Stimulated activated CD4-positive, alpha-beta T cell treated with anti-CD3 and anti-CD28 coated beads, Interleukin-1b, Interleukin-23, amount 100 ng/mL, for 1 hour (primary cell): ENCODE data around the gene CAV3.
"Not testable (repeated sequence)": the region's sequence is repeated elsewhere in the genome, so short reads cannot be mapped to it uniquely, and the experiment has no call there.

Experiments used
- DNase-seq, 2 donors: peaks; one replicate each; pipeline ENCODE4 v3.0.0-alpha.2; 2020; ENCODE audit warnings: low read depth in 2 of 2

Gene CAV3

GRCh38 chr3:8733332-8734094 lies at the start of gene CAV3:
Gene CAV3 (plus strand): TSS chr3:8733802. CDS start chr3:8733877, 75 bp downstream.
- no peak for DNase-seq

GRCh38 chr3:8684992-8685391 lies 48.6 kb upstream of the CAV3 start:
- DNase-seq, result not testable (repeated sequence)

- DNase-seq, result not testable (repeated sequence)
Measured at GRCh38 chr3:8691295-8691694, 42.3 kb upstream of the CAV3 start.

GRCh38 chr3:8702560-8702959 lies 31.0 kb upstream of the CAV3 start:
- DNase-seq, result no peak

GRCh38 chr3:8705575-8705974 lies 28.0 kb upstream of the CAV3 start:
- DNase-seq, result no peak

GRCh38 chr3:8709287-8709686 lies 24.3 kb upstream of the CAV3 start:
- DNase-seq, result no peak

GRCh38 chr3:8709801-8710507 lies 23.6 kb upstream of the CAV3 start:
- DNase-seq, result no peak

GRCh38 chr3:8712045-8712907 lies 21.3 kb upstream of the CAV3 start:
- no peak for DNase-seq

- DNase-seq, result no peak
Measured at GRCh38 chr3:8712908-8713255, 20.7 kb upstream of the CAV3 start.

GRCh38 chr3:8713901-8714759 lies 19.5 kb upstream of the CAV3 start:
- no peak for DNase-seq

- not testable (repeated sequence) for DNase-seq
Measured at GRCh38 chr3:8715757-8716156, 17.8 kb upstream of the CAV3 start.

GRCh38 chr3:8722808-8723207 lies 10.8 kb upstream of the CAV3 start:
- no peak for DNase-seq

GRCh38 chr3:8723612-8724011 lies 10.0 kb upstream of the CAV3 start:
- DNase-seq, result no peak

- no peak for DNase-seq
Measured at GRCh38 chr3:8724108-8724752, 9.4 kb upstream of the CAV3 start.

GRCh38 chr3:8727605-8728512 lies 5.7 kb upstream of the CAV3 start:
- no peak for DNase-seq

GRCh38 chr3:8729479-8729878 lies 4.1 kb upstream of the CAV3 start:
- no peak for DNase-seq

GRCh38 chr3:8730656-8731055 lies 2.9 kb upstream of the CAV3 start:
- DNase-seq, result no peak

GRCh38 chr3:8732413-8732812 lies 1.2 kb upstream of the CAV3 start:
- no peak for DNase-seq

- DNase-seq, result no peak
Measured at GRCh38 chr3:8734137-8734878, 706 bp downstream of the CAV3 start.
